ENCODE results near the gene SH3GL1. TPM values are rescaled to one million over a fixed set of nuclear protein-coding genes. Genes with fewer than 3 reads are reported as not detected.

SH3GL1 gene
- total RNA-seq, 4 donors from 2014 or later: 48.2 to 67.7 (median 53.0) TPM

GRCh38 chr19:4401769-4402170 lies 1.4 kb upstream of the SH3GL1 start:
- Histone ChIP-seq H3K9me3 (no peaks in the 10 kb centered on the region), H3K4me1 (peaks cover 3 to 58% (median 28%) of the 10 kb centered on the region in 3 donors), H3K4me3 (peak overlapping the region; percentile 29 to 92), H3K27me3 (no peaks in the 10 kb centered on the region), H3K27ac (peak overlapping the region; percentile 90 to 97 (median 94)), H3K36me3 (no peaks in the 10 kb centered on the region)
- WGBS, 2 donors (ENCODE audit: low coverage in 1 of 2): 1 to 3% methylated on average over 8 of the region's 8 CpGs
- ATAC-seq: no peak
- no peak for TF ChIP-seq POLR2A (IDR thresholded peaks at IDR 0.05)
- TF ChIP-seq EP300 (IDR thresholded peaks at IDR 0.05): no peak
- TF ChIP-seq CTCF (IDR thresholded peaks at IDR 0.05): no peak
- TF ChIP-seq POLR2AphosphoS5 (IDR thresholded peaks at IDR 0.05): no peak

GRCh38 chr19:4399812-4400134 lies 574 bp downstream of the SH3GL1 start:
- Histone ChIP-seq H3K4me1 (peaks cover 3 to 77% (median 35%) of the 10 kb centered on the region in 3 donors), H3K27ac (peak overlapping the region; percentile 96 to 99 (median 98)), H3K9me3 (no peaks in the 10 kb centered on the region), H3K27me3 (no peaks in the 10 kb centered on the region), H3K4me3 (peak overlapping the region; percentile 84 to 97), H3K36me3 (peaks cover 0 to 10% of the 10 kb centered on the region in 2 donors)
- WGBS, 2 donors (ENCODE audit: low coverage in 1 of 2): 0 to 3% methylated on average over 4 to 8 of the region's 12 CpGs
- TF ChIP-seq EP300 (IDR thresholded peaks at IDR 0.05) (no peak), CTCF (IDR thresholded peaks at IDR 0.05) (no peak), POLR2A (IDR thresholded peaks at IDR 0.05) (no peak), POLR2AphosphoS5 (IDR thresholded peaks at IDR 0.05) (no peak)
- ATAC-seq: no peak

- no peak overlapping the region for H3K4me3 ChIP-seq
- H3K36me3 ChIP-seq: peaks cover 0 to 10% of the 10 kb centered on the region in 2 donors
- no peak for ATAC-seq
- no peaks in the 10 kb centered on the region for H3K27me3 ChIP-seq
- no peaks in the 10 kb centered on the region for H3K9me3 ChIP-seq
- H3K4me1 ChIP-seq: peaks cover 3 to 90% (median 46%) of the 10 kb centered on the region in 3 donors
- TF ChIP-seq POLR2AphosphoS5 (IDR thresholded peaks at IDR 0.05): no peak
- no peak for TF ChIP-seq EP300 (IDR thresholded peaks at IDR 0.05)
- TF ChIP-seq CTCF (IDR thresholded peaks at IDR 0.05): no peak
- TF ChIP-seq POLR2A (IDR thresholded peaks at IDR 0.05): no peak
- peak overlapping the region in 3 of 4 donors; percentile 44 to 68 (median 55) for H3K27ac ChIP-seq
- WGBS, 2 donors (ENCODE audit: low coverage in 1 of 2): 44 to 48% methylated on average over 10 to 11 of the region's 15 CpGs
These were observed 3.2 kb downstream of the SH3GL1 start for GRCh38 chr19:4396949-4397783.

GRCh38 chr19:4393947-4394590 lies 6.3 kb downstream of the SH3GL1 start:
- Histone ChIP-seq H3K9me3 (no peaks in the 10 kb centered on the region), H3K36me3 (peaks cover 0 to 10% of the 10 kb centered on the region in 2 donors), H3K4me3 (no peak overlapping the region), H3K27me3 (no peaks in the 10 kb centered on the region), H3K27ac (peak overlapping the region in 3 of 4 donors; percentile 76 to 87 (median 85)), H3K4me1 (peaks cover 11 to 99% (median 74%) of the 10 kb centered on the region in 3 donors)
- TF ChIP-seq EP300 (IDR thresholded peaks at IDR 0.05) (no peak), POLR2AphosphoS5 (IDR thresholded peaks at IDR 0.05) (no peak)
- ATAC-seq: peak; percentile 55
- 17 to 32% methylated on average over 2 to 6 of the region's 8 CpGs for WGBS, 2 donors (ENCODE audit: low coverage in 1 of 2)

- Histone ChIP-seq H3K4me3 (peak overlapping the region in 1 of 2 donors; percentile 12), H3K4me1 (peaks cover 10 to 98% (median 72%) of the 10 kb centered on the region in 3 donors), H3K36me3 (peaks cover 0 to 14% of the 10 kb centered on the region in 2 donors), H3K9me3 (no peaks in the 10 kb centered on the region), H3K27ac (peak overlapping the region; percentile 19 to 92 (median 86)), H3K27me3 (no peaks in the 10 kb centered on the region)
- TF ChIP-seq CTCF (IDR thresholded peaks at IDR 0.05) (no peak), POLR2A (IDR thresholded peaks at IDR 0.05) (no peak), EP300 (IDR thresholded peaks at IDR 0.05) (no peak), POLR2AphosphoS5 (IDR thresholded peaks at IDR 0.05) (peak; percentile 86)
- WGBS, 2 donors (ENCODE audit: low coverage in 1 of 2): 7 to 13% methylated on average over 6 to 8 of the region's 20 CpGs
- ATAC-seq: peak; percentile 50
These were observed 8.5 kb downstream of the SH3GL1 start for GRCh38 chr19:4391701-4392483.

Measured in gastroesophageal sphincter (tissue), 4 donors.